HepG2 (cell line): ENCODE measurements around the gene PHKB.
"Not testable (repeated sequence)": the region's sequence is repeated elsewhere in the genome, so short reads cannot be mapped to it uniquely, and the experiment has no call there.

Experiments
- CHD2 ChIP-seq: IDR thresholded peaks from 2 replicates; pipeline ENCODE4 v1.6.1; 2011; ENCODE audit warnings: low read depth, low read length, improper control_type of control experiment
- DNMT1 ChIP-seq: sonication (generic); formaldehyde crosslinking; IDR thresholded peaks from 2 replicates; pipeline ENCODE4 v1.5.1; 2020; ENCODE audit warnings: mild to moderate bottlenecking, missing genetic modification reagents
- EZH2 ChIP-seq: conservative IDR thresholded peaks from 2 replicates; pipeline ENCODE4 v1.6.1; 2012; ENCODE audit warnings: mild to moderate bottlenecking, low read depth, low read length, moderate library complexity
- FOXC1 ChIP-seq: sonication (generic); formaldehyde crosslinking; IDR thresholded peaks from 2 replicates; pipeline ENCODE4 v1.8.0; 2022; ENCODE audit warnings: mild to moderate bottlenecking, missing genetic modification reagents, borderline replicate concordance
- MYC ChIP-seq: sonication (generic); formaldehyde crosslinking; IDR thresholded peaks from 2 replicates; pipeline ENCODE4 v1.9.0; 2021; ENCODE audit warnings: missing genetic modification reagents, borderline replicate concordance
- RBM39 ChIP-seq: fragments of 200-400 bp; formaldehyde crosslinking; IDR thresholded peaks from one replicate; pipeline ENCODE4 v1.6.1; 2018; ENCODE audit warnings: antibody characterized with exemption, mild to moderate bottlenecking, low read depth, low read length; ENCODE audit not compliant: poor library complexity, severe bottlenecking
- REST ChIP-seq, 2 experiments: IDR thresholded peaks; 2 replicates each; pipeline ENCODE4 v1.6.1; 2011 to 2012; ENCODE audit warnings: low read length in 2 of 2, borderline replicate concordance in 1 of 2, low read depth in 1 of 2, mild to moderate bottlenecking in 1 of 2, moderate library complexity in 1 of 2
- RFX5 ChIP-seq: IDR thresholded peaks from 2 replicates; pipeline ENCODE4 v1.6.1; 2011; ENCODE audit warnings: low read depth, low read length, improper control_type of control experiment
- ZNF563 ChIP-seq: sonication (generic); formaldehyde crosslinking; IDR thresholded peaks from 2 replicates; pipeline ENCODE4 v1.8.0; 2022; ENCODE audit warnings: mild to moderate bottlenecking, moderate library complexity, missing genetic modification reagents
- TF ChIP-seq, protein P1 (sequence below): IDR thresholded peaks from 2 replicates; pipeline ENCODE4 v1.6.1; 2016; ENCODE audit warnings: missing compliant biosample characterization, missing genetic modification reagents, borderline replicate concordance

GRCh38 chr16:47551185-47551584 lies 90.1 kb downstream of the PHKB start:
- not testable (repeated sequence) for TF ChIP-seq EZH2; ZNF563 (CRISPR knock-in tag); RBM39; MYC (CRISPR knock-in tag); REST (IDR thresholded peaks at IDR 0.05; ENCODE audit: borderline replicate concordance in 1 of 2, low read depth in 1 of 2, low read length in 2 of 2); FOXC1; RFX5; CHD2; DNMT1 (CRISPR knock-in tag)
- TF ChIP-seq, protein P1, sequence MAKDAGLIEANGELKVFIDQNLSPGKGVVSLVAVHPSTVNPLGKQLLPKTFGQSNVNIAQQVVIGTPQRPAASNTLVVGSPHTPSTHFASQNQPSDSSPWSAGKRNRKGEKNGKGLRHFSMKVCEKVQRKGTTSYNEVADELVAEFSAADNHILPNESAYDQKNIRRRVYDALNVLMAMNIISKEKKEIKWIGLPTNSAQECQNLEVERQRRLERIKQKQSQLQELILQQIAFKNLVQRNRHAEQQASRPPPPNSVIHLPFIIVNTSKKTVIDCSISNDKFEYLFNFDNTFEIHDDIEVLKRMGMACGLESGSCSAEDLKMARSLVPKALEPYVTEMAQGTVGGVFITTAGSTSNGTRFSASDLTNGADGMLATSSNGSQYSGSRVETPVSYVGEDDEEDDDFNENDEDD (CRISPR knock-in tag): not testable (repeated sequence)
